ENCODE measurements around the gene SYT9. TPM values are rescaled to one million over a fixed set of nuclear protein-coding genes. Genes with fewer than 3 reads are reported as not detected.

The SYT9 gene
- polyA plus RNA-seq, 4 donors = 4.2 to 5.1 (median 4.6) TPM

GRCh38 chr11:7457211-7457610 lies 205.5 kb downstream of the SYT9 start:
- no peak for DNase-seq (ENCODE audit: low read depth in 4 of 4, low spot score in 2 of 4)

- no peak for DNase-seq (ENCODE audit: low read depth in 4 of 4, low spot score in 2 of 4)
These were observed 211.0 kb downstream of the SYT9 start for GRCh38 chr11:7462706-7463105.

- no peak for DNase-seq (ENCODE audit: low read depth in 4 of 4, low spot score in 2 of 4)
These were observed 215.9 kb downstream of the SYT9 start for GRCh38 chr11:7467652-7468051.

- DNase-seq (ENCODE audit: low read depth in 4 of 4, low spot score in 2 of 4) = no peak
These were observed 217.7 kb downstream of the SYT9 start for GRCh38 chr11:7469351-7469865.

- no peak for DNase-seq (ENCODE audit: low read depth in 4 of 4, low spot score in 2 of 4)
These were observed 219.4 kb downstream of the SYT9 start for GRCh38 chr11:7471071-7471470.

- DNase-seq (ENCODE audit: low read depth in 4 of 4, low spot score in 2 of 4) = no peak
These were observed 222.0 kb downstream of the SYT9 start for GRCh38 chr11:7473717-7474116.

- no peak for DNase-seq (ENCODE audit: low read depth in 4 of 4, low spot score in 2 of 4)
These were observed 228.4 kb downstream of the SYT9 start for GRCh38 chr11:7480113-7480512.

- DNase-seq (ENCODE audit: low read depth in 4 of 4, low spot score in 2 of 4) = no peak
These were observed 232.4 kb downstream of the SYT9 start for GRCh38 chr11:7484131-7484530.

- no peak for DNase-seq (ENCODE audit: low read depth in 4 of 4, low spot score in 2 of 4)
These were observed 232.9 kb downstream of the SYT9 start for GRCh38 chr11:7484645-7485044.

GRCh38 chr11:7485186-7486097 lies 233.7 kb downstream of the SYT9 start, which contains the start of gene OLFML1:
Gene OLFML1, plus strand, starts transcription at chr11:7485506. Its CDS starts 370 bp downstream, at chr11:7485876.
- peak in 3 of 4 donors; percentile 30 to 50 (median 45) for DNase-seq (ENCODE audit: low read depth in 4 of 4, low spot score in 2 of 4)

- no peak for DNase-seq (ENCODE audit: low read depth in 4 of 4, low spot score in 2 of 4)
These were observed 234.5 kb downstream of the SYT9 start for GRCh38 chr11:7486098-7486780.

- DNase-seq (ENCODE audit: low read depth in 4 of 4, low spot score in 2 of 4) = no peak
These were observed 235.1 kb downstream of the SYT9 start for GRCh38 chr11:7486781-7487140.

- no peak for DNase-seq (ENCODE audit: low read depth in 4 of 4, low spot score in 2 of 4)
These were observed 235.7 kb downstream of the SYT9 start for GRCh38 chr11:7487360-7487759.

GRCh38 chr11:7488681-7489080 lies 237.0 kb downstream of the SYT9 start:
- DNase-seq (ENCODE audit: low read depth in 4 of 4, low spot score in 2 of 4) = no peak

- no peak for DNase-seq (ENCODE audit: low read depth in 4 of 4, low spot score in 2 of 4)
These were observed 237.7 kb downstream of the SYT9 start for GRCh38 chr11:7489376-7489775.

GRCh38 chr11:7490054-7490453 lies 238.3 kb downstream of the SYT9 start:
- DNase-seq (ENCODE audit: low read depth in 4 of 4, low spot score in 2 of 4) = no peak

GRCh38 chr11:7490535-7490934 lies 238.8 kb downstream of the SYT9 start:
- DNase-seq (ENCODE audit: low read depth in 4 of 4, low spot score in 2 of 4) = no peak

- no peak for DNase-seq (ENCODE audit: low read depth in 4 of 4, low spot score in 2 of 4)
These were observed 240.5 kb downstream of the SYT9 start for GRCh38 chr11:7492253-7492652.

GRCh38 chr11:7493670-7494069 lies 242.0 kb downstream of the SYT9 start:
- DNase-seq (ENCODE audit: low read depth in 4 of 4, low spot score in 2 of 4) = no peak

- DNase-seq (ENCODE audit: low read depth in 4 of 4, low spot score in 2 of 4) = no peak
These were observed 242.5 kb downstream of the SYT9 start for GRCh38 chr11:7494086-7494745.
